GM12878 (cell line): Measurements from ENCODE around the gene CACNA1E.

Experiments
- CTCF ChIP-seq, 3 experiments: IDR thresholded peaks in 2 of 3; conservative IDR thresholded peaks in 1 of 3; 2 replicates each; pipeline ENCODE4 v1.5.1; 2011; ENCODE audit warnings: low read depth in 3 of 3, low read length in 3 of 3, mild to moderate bottlenecking in 3 of 3, control low read depth in 2 of 3, moderate library complexity in 2 of 3, inconsistent platforms in 1 of 3, mixed read lengths in 1 of 3; ENCODE audit not compliant: control insufficient read depth in 2 of 3, insufficient read depth in 1 of 3; ENCODE audit errors: extremely low read depth in 1 of 3
- NFIC ChIP-seq: IDR thresholded peaks from 2 replicates; pipeline ENCODE4 v1.6.1; 2012; ENCODE audit warnings: low read depth, mild to moderate bottlenecking, inconsistent platforms, low read length, moderate library complexity
- TCF12 ChIP-seq: IDR thresholded peaks from 2 replicates; pipeline ENCODE4 v1.6.1; 2011; ENCODE audit warnings: low read depth, mild to moderate bottlenecking, low read length

GRCh38 chr1:181789395-181789794, 306.1 kb downstream of the CACNA1E start:
- no peak for TF ChIP-seq NFIC
- no peak for TF ChIP-seq TCF12
- TF ChIP-seq CTCF (IDR thresholded peaks at IDR 0.05 in 2 of 3, conservative IDR thresholded peaks at IDR 0.05 in 1 of 3; ENCODE audit: control insufficient read depth in 2 of 3, extremely low read depth in 1 of 3, insufficient read depth in 1 of 3, low read depth in 3 of 3, low read length in 3 of 3) = no peak
